GM18526 (cell line): Measurements from ENCODE around the gene ATP6V1C2.

Experiments used
- POLR2A ChIP-seq: IDR thresholded peaks from 3 replicates; pipeline ENCODE4 v1.6.1; 2011; ENCODE audit not compliant: insufficient read length; ENCODE audit errors: extremely low read depth

The ATP6V1C2 gene

GRCh38 chr2:10721396-10722251 is at the start of gene ATP6V1C2:
Gene ATP6V1C2, plus strand, starts transcription at chr2:10721630. Its CDS starts 1,220 bp downstream, at chr2:10722850.
- TF ChIP-seq POLR2A = no peak

- TF ChIP-seq POLR2A = no peak
Observed at GRCh38 chr2:10675131-10675530, 46.3 kb upstream of the ATP6V1C2 start.

GRCh38 chr2:10678225-10678624 is 43.2 kb upstream of the ATP6V1C2 start:
- TF ChIP-seq POLR2A = no peak

- no peak for TF ChIP-seq POLR2A
Observed at GRCh38 chr2:10680214-10680613, 41.2 kb upstream of the ATP6V1C2 start.

GRCh38 chr2:10680957-10681356 is 40.5 kb upstream of the ATP6V1C2 start:
- no peak for TF ChIP-seq POLR2A

- TF ChIP-seq POLR2A = no peak
Observed at GRCh38 chr2:10686176-10686730, 35.2 kb upstream of the ATP6V1C2 start.

- TF ChIP-seq POLR2A = no peak
Observed at GRCh38 chr2:10688921-10689807, 32.3 kb upstream of the ATP6V1C2 start.

- no peak for TF ChIP-seq POLR2A
Observed at GRCh38 chr2:10691521-10691920, 29.9 kb upstream of the ATP6V1C2 start.

- no peak for TF ChIP-seq POLR2A
Observed at GRCh38 chr2:10700078-10700803, 21.2 kb upstream of the ATP6V1C2 start.

GRCh38 chr2:10704034-10704594 is 17.3 kb upstream of the ATP6V1C2 start:
- no peak for TF ChIP-seq POLR2A

GRCh38 chr2:10706033-10706432 is 15.4 kb upstream of the ATP6V1C2 start:
- no peak for TF ChIP-seq POLR2A

GRCh38 chr2:10707831-10708230 is 13.6 kb upstream of the ATP6V1C2 start:
- no peak for TF ChIP-seq POLR2A

- no peak for TF ChIP-seq POLR2A
Observed at GRCh38 chr2:10709290-10709939, 12.0 kb upstream of the ATP6V1C2 start.

GRCh38 chr2:10712185-10712809 is 9.1 kb upstream of the ATP6V1C2 start:
- no peak for TF ChIP-seq POLR2A
